SK-N-MC (cell line): ENCODE data around the gene DCDC2C.
A peak's percentile ranks its signal among the peaks of the same experiment; 100 is the strongest.

Experiments used
- DNase-seq: peaks from one replicate; pipeline ENCODE4 v3.0.0-alpha.2; 2011; ENCODE audit warnings: low read depth, low spot score
- H3K27ac ChIP-seq: fragments of 200-600 bp; sonication (generic); 2 replicates; pipeline ENCODE4 v1.5.1; 2016; ENCODE audit warnings: mixed run types
- H3K36me3 ChIP-seq: fragments of 200-600 bp; sonication (generic); 2 replicates; pipeline ENCODE4 v1.6.1; 2017; ENCODE audit warnings: antibody characterized with exemption, low read length, mixed read lengths; ENCODE audit not compliant: insufficient read depth
- H3K4me3 ChIP-seq: fragments of 200-600 bp; sonication (generic); 2 replicates; pipeline ENCODE4 v1.5.1; 2016
- H3K9ac ChIP-seq: fragments of 200-600 bp; sonication (generic); 2 replicates; pipeline ENCODE4 v1.8.0; 2017; ENCODE audit warnings: mixed run types, mixed read lengths; ENCODE audit not compliant: insufficient read length
- H3K9me3 ChIP-seq: fragments of 200-600 bp; sonication (generic); 2 replicates; pipeline ENCODE4 v1.6.1; 2017; ENCODE audit warnings: low read depth, mild to moderate bottlenecking, antibody characterized with exemption, low read length, moderate library complexity, mixed read lengths
- EZH2 ChIP-seq: fragments of 200-600 bp; sonication (generic); IDR thresholded peaks from one replicate; pipeline ENCODE4 v1.6.1; 2017; ENCODE audit warnings: antibody characterized with exemption
- FOXP2 ChIP-seq: optimal IDR thresholded peaks from 2 replicates; pipeline ENCODE3; 2011; ENCODE audit warnings: mild to moderate bottlenecking, moderate library complexity; ENCODE audit not compliant: insufficient read depth; ENCODE audit errors: extremely low read length, control extremely low read depth
- POLR2AphosphoS5 ChIP-seq: IDR thresholded peaks from 2 replicates; pipeline ENCODE4 v1.6.1; 2012; ENCODE audit warnings: mild to moderate bottlenecking, low read depth, low read length, borderline replicate concordance

DCDC2C gene

GRCh38 chr2:3703757-3704355, 481 bp downstream of the DCDC2C start:
- Histone ChIP-seq H3K4me3 (no peak overlapping the region), H3K9ac (no peak overlapping the region), H3K36me3 (no peaks in the 10 kb centered on the region), H3K9me3 (no peaks in the 10 kb centered on the region), H3K27ac (no peak overlapping the region)
- TF ChIP-seq EZH2 (no peak), FOXP2 (no peak), POLR2AphosphoS5 (no peak)
- DNase-seq, result no peak

- no peak for TF ChIP-seq FOXP2
- no peak for TF ChIP-seq EZH2
- H3K4me3 ChIP-seq, result no peak overlapping the region
- H3K27ac ChIP-seq, result peak overlapping the region; percentile 7; the same call in 1 of the 2 replicates
- no peaks in the 10 kb centered on the region for H3K9me3 ChIP-seq
- no peak for DNase-seq
- H3K9ac ChIP-seq, result no peak overlapping the region
- H3K36me3 ChIP-seq, result no peaks in the 10 kb centered on the region
Observed at GRCh38 chr2:3704692-3705091, 1.3 kb downstream of the DCDC2C start.

- TF ChIP-seq FOXP2, result no peak
- no peak overlapping the region for H3K9ac ChIP-seq
- no peaks in the 10 kb centered on the region for H3K36me3 ChIP-seq
- H3K4me3 ChIP-seq, result no peak overlapping the region
- H3K27ac ChIP-seq, result no peak overlapping the region
- no peaks in the 10 kb centered on the region for H3K9me3 ChIP-seq
- no peak for DNase-seq
Observed at GRCh38 chr2:3705782-3706181, 2.4 kb downstream of the DCDC2C start.

GRCh38 chr2:3706892-3707291, 3.5 kb downstream of the DCDC2C start:
- Histone ChIP-seq H3K4me3 (no peak overlapping the region), H3K36me3 (no peaks in the 10 kb centered on the region), H3K9me3 (no peaks in the 10 kb centered on the region), H3K9ac (no peak overlapping the region), H3K27ac (no peak overlapping the region)
- TF ChIP-seq FOXP2, result no peak
- TF ChIP-seq POLR2AphosphoS5, result no peak
- no peak for TF ChIP-seq EZH2
- DNase-seq, result no peak

GRCh38 chr2:3708576-3708975, 5.2 kb downstream of the DCDC2C start:
- TF ChIP-seq FOXP2 (no peak), EZH2 (no peak), POLR2AphosphoS5 (no peak)
- no peak overlapping the region for H3K27ac ChIP-seq

GRCh38 chr2:3709225-3709624, 5.8 kb downstream of the DCDC2C start:
- no peak for DNase-seq
- Histone ChIP-seq H3K9ac (no peak overlapping the region), H3K27ac (no peak overlapping the region), H3K9me3 (no peaks in the 10 kb centered on the region), H3K36me3 (no peaks in the 10 kb centered on the region), H3K4me3 (no peak overlapping the region)
- TF ChIP-seq FOXP2 (no peak), POLR2AphosphoS5 (no peak)

More at GRCh38 chr2:3708576-3708975, 5.2 kb downstream of the DCDC2C start:
- Histone ChIP-seq H3K4me3 (no peak overlapping the region), H3K9me3 (no peaks in the 10 kb centered on the region), H3K9ac (no peak overlapping the region), H3K36me3 (no peaks in the 10 kb centered on the region)
- DNase-seq, result no peak

- no peak overlapping the region for H3K9ac ChIP-seq
- H3K4me3 ChIP-seq, result no peak overlapping the region
- DNase-seq, result no peak
- H3K27ac ChIP-seq, result no peak overlapping the region
- TF ChIP-seq EZH2 (no peak), POLR2AphosphoS5 (no peak), FOXP2 (no peak)
- no peaks in the 10 kb centered on the region for H3K9me3 ChIP-seq
- no peaks in the 10 kb centered on the region for H3K36me3 ChIP-seq
Observed at GRCh38 chr2:3712424-3712823, 9.0 kb downstream of the DCDC2C start.

- TF ChIP-seq FOXP2, result no peak
- TF ChIP-seq EZH2, result no peak
- no peak for TF ChIP-seq POLR2AphosphoS5
- DNase-seq, result no peak
- no peaks in the 10 kb centered on the region for H3K36me3 ChIP-seq
- no peak overlapping the region for H3K4me3 ChIP-seq
- no peaks in the 10 kb centered on the region for H3K9me3 ChIP-seq
- H3K27ac ChIP-seq, result no peak overlapping the region
- H3K9ac ChIP-seq, result no peak overlapping the region
Observed at GRCh38 chr2:3712831-3713503, 9.6 kb downstream of the DCDC2C start.

GRCh38 chr2:3718679-3719078, 15.3 kb downstream of the DCDC2C start:
- Histone ChIP-seq H3K27ac (no peak overlapping the region), H3K4me3 (no peak overlapping the region), H3K9ac (no peak overlapping the region), H3K36me3 (no peaks in the 10 kb centered on the region), H3K9me3 (no peaks in the 10 kb centered on the region)
- TF ChIP-seq FOXP2, result no peak
- TF ChIP-seq EZH2, result no peak
- TF ChIP-seq POLR2AphosphoS5, result no peak
- DNase-seq, result no peak
